GM18909 (cell line): Measurements from ENCODE around the gene SASH3.
A peak's percentile ranks its signal among the peaks of the same experiment; 100 is the strongest.

Experiments used
- ATAC-seq: cut with Tn5 transposase; IDR thresholded peaks from one replicate; pipeline ENCODE4 v1.9.1; 2021; ENCODE audit warnings: mild to moderate bottlenecking; ENCODE audit not compliant: unreplicated experiment, poor library complexity

Gene SASH3

DNA sequence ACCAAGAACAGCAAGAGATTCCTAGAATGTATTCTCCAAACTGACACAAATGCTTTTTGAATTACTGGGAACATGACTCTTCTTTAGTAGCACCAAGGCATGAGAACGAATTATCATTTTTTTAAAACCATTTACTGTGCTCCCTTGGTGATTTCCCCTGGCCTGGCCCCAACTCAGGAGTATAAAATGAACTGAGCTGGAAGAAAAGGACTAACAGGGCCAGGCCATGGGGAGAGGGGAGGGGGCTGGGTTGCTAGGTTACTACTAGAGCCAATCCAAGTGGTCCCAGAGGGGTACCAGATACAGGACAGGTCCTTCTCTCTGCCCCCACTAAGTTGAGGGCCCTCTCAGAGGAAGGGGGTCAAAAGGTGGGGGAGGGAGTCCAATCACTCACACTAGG is 23.1 kb downstream of the SASH3 start:
- ATAC-seq: no peak

DNA sequence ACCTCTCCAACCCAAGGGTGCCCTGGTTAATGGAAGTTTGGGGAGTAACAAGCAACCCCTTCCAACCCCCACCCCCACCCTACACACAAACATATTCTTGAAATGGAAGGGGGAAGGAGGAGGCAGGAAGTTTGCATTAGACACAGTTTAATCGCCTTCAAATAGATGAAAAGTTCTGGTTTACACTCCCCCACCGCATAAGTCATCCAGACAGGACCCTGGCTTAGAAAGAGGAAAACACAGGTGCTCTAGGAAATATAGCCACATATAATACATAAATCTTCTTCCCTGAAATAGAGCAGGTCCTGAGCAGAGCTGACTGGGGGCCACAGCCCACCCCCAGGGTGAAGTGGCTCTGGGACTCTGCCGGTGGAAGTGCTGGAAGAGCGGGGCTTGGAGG is 25.1 kb downstream of the SASH3 start:
- no peak for ATAC-seq

DNA sequence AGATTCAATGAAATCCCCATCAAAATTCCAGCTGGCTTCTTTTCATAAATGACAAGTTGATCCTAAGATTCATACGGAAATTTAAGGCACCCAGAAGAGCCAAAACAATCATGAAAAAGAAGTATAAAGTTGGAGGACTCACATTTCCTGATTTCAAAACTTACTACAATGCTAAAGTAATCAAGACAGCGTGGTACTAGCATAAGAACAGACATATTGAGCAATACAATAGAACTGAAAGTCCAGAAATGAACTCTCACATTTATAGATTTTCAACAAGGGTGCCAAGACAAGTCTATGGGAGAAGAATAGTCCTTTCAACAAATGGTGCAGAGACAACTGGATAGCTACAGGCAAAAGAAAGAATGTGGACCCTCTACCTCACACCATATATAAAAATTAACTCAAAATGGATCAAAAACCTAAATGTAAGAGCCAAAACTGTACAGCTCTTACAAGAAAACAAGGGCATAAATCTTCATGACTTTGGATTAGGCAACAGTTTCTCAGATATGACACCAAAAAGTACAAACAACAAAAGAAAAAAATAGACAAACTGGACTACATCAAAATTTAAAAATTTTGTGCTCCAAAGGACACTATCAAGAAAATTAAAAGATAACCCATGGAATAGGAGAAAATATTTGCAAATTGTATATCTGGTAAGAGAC is 28.5 kb downstream of the SASH3 start:
- no peak for ATAC-seq

DNA sequence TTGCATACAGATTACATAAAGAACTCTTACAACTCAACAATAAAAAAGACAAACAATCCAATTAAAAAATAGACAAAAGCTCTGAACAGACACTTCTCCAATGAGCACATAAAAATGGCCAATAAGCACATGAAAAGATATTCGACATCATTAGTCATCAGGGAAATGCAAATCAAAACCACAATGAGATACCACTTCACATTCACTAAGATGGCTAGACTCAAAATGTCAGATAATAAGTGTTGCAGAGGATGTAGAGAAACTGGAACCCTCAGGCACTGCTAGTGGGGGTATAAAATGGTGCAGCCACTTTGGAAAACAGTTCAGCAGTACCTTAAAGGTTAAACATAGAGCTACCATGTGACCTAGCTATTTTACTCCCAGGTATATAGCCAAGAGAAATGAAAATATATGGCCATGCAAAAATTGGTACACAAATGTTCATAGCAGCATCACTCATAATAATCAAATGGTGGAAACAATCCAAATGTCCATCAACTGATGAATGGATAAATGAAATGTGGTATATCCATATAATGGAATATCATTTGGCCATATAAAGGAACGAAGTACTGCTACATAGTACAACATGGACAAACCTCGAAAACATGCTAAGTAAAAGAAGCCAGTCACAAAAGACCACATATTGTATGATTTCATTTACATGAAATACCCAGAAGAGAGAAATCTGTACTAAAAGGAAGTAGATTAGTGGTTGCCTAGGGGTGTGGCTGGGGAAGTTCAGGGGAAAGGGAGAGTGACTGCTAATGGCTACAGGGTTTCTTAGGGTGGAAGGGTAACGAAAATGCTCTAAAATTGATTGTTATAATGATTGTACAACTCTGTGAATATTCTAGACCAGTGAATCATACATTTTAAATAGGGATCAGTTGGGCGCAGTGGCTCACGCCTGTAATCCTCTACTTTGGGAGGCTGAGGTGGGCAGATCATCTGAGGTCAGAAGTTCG is 29.4 kb downstream of the SASH3 start:
- ATAC-seq: no peak

DNA sequence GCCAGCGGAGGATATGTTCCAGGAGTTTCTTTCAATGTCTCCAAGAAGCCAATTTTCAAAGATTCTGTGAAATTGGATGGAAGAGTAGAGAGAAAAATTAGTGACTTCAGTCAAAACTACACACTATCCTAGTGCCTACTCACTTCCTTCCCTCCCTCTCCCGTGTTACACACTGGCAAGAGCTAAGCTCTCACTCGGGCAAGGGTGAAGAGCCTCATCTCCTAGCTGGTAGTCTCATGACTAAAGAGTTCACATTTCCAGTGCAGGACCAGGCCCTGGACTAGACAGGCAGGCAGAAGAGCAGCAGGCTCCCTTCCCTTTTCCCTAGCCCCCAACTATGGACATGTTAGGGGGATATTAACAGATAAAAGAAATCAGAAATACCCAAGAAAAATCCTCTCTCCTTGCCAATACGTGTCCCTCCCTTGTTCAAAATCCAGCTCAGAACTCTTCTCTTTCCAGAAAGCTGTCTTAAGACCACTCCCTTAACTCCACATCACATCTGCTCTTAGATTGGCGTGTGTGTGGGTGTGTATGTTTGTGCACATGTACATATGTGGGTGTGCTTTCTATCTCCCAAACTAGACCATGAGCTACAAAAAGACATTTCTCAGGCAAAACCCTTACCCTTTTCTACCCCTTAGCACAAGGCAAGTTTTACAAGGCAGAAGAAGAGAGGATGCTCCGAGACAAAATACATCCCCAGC is 34.1 kb downstream of the SASH3 start:
- ATAC-seq: no peak

DNA sequence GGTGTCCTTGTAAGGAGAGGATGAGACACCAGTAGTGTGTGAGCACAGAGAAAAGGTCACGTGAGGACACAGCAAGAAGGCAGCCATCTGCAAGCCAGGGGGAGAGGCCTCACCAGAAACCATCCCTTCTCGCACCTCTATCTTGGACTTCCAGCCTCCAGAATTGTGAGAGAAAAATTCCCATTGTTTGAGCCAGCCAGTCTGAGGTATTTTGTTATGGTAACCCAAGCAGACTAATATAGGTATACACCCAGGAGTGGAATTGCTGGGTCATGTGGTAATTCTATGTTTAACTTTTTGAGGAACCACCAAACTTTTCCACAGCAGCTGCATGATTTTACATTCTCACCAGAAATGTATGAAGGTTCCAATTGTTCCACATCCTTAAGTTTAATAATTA is 38.4 kb downstream of the SASH3 start:
- ATAC-seq: no peak

DNA sequence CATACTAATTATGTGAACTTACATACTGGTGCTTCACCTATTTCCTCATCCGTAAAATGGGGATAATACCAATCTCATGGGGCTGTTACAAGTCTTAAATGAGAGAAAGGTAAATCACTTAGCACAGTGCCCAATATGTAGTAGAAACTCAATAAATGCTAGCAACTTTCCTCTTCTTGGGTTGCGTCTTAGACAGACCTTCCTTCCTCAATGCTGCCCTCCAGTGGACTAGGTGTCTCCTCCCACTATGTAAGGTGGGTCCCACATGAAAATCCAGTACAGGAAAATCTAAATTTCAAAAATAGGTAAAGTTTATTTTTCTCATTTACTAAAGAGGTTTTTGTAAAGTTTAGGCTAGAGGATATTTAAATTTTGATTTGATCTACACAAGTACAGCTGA is 43.4 kb downstream of the SASH3 start:
- peak; percentile 81 for ATAC-seq

DNA sequence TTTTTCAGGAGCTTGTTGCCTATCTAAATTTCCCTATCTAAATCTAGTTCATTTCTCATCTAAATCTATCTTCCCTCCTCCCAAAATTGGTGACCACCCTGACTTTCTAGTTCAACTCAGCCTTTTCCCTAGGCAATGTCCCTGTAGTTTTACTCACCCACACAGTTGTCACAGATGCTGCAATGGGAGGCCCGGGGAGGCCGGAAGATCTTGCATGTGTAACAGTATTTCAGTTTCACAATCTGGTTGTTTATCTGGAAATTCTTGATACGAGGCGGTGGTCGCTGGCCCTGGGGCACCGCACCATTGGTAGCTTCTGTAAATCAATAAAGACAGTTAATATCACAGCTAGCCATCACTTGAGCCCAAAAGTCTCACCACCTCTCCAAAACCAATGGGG is 43.8 kb downstream of the SASH3 start:
- no peak for ATAC-seq

DNA sequence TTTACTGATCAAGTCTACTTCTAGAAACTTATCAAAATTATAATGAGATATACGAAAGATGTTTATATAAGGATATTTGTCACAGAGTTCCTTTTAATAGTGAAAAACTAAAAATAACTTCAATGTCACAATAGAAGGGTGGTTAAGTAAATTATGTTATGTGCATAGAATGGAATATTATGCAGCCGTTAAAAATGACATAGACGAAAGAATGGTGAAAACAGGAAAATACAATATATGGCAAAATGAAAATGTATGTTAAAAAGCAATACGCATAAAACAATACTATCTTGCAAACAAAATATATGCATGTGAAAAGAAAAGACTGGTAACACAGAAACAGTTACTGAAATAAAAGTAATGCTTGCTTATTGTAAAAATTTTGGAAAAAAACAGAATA is 44.9 kb downstream of the SASH3 start:
- ATAC-seq: no peak

DNA sequence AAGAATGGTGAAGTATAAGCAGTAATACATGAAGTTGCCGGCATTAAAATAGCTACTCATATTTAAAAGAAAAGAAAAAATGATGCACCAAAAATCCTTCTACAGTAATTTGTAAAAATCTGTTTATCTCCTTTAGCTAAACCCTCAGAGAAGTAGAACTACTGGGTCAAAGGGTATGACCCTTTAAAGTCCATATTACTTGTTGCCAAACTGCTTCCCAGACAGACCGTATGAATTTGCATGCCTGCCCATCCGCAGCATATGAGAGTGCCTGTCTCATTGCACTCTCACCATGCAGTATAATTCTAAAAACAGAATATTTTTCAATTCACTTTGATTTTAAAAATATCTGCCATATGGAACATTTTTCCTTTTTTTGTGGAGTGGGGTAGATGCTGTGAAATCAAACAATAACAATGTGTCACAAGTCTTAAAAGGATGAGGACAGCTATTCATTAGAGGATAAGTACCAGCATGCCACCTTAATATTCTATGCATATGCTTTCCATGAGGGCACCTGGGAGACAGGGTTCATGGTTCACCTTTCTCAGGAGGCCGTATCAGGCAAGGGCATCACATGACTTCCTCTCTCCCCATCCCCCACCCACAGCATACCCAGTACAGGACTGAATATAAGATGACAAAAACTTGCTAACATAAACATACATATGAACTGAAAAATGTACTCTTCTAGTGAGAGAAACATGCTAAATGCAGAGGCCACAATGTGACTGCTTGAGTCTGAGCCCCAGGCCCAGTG is 46.2 kb downstream of the SASH3 start:
- ATAC-seq: no peak

DNA sequence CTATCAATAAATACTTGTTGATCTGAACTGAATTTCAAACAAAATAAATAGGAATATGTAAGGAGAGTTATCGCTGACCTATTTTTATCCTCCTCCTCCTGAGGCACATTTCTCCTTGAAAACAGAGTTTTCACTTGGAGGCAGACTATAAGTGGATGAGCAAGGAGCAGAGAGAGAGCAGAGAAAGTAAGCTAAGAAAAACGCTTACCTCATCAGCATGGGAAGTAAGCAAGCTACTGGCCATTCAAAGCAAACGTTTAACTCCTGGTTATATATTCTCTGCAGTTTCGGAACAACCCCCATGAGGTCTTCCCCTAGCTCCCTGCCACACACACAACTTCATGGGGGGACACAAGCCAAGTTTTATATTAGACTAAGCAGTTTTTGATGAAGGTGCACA is 50.7 kb downstream of the SASH3 start:
- ATAC-seq: no peak

DNA sequence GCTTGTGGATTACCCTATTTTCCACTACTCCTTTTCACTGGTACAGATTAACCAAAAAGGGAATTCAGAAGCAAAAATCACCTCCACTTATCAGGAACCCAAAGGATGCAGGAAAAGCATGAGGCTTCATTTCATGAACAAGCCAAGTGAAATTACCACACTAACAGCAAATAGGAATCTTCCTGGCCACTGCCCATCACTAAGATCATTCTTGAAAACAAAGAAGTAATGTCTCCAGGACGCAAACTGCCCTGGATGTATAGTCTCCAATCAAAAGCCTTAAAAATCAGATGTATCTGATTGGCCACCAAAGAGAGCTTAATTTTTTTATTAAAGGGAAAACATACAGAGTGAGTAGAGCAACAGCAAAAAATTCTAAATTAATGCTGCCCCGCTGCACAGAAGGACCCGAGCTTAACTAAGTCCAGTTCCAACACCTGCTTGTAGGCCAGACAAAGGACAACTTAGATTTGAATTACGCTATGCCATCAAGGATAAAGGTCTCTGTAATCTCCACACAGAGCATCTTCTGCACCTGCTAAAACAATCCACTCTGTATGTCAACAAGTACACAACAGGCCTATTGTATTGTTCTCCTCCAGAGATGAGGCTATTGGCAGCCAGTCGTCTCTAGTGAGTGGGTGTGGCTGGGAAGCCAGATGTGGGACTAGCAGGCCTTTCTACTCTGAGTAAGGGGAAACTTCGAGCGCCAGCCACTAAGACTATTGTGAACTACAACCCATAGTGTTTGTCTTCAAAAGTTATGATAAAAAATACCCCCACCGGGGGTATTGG is 51.5 kb downstream of the SASH3 start:
- no peak for ATAC-seq

DNA sequence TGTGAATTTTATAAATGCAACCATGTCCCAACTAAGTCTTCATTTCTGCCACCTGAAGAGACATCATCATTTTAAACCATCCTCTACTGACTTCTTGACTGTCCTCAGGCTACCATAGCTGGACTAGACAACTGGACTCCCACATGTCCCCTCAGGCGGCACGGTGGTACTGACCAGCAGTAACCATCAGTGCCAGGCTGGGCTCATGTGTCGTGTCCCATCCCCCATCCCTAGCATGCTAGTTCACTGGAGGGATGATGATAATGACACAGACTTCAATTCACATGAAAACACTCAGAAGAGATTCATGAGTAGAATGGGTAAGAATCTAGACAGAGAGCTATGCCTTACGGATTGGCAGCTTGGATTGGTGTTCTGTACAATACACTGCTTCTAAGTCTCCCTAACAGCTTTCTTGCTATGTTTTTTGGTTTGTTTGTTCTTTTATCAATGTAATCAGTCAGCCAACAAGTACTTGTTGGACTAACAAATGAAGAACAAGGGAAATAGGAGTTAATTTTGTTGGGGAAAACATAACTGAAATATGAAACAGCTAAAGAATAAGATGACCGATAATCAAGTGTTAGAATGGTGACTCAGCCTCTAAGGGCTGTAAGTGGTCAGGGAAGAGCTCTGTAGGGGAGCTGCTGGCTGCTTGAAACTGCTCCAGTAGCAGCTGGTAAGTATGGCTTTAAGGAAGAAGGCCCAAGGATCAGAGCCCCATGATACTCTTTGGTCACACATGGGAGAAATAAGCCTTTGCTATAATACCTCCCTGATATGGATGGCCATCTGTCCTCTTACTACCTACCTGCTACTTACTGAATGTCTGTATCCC is 53.6 kb downstream of the SASH3 start:
- no peak for ATAC-seq

DNA sequence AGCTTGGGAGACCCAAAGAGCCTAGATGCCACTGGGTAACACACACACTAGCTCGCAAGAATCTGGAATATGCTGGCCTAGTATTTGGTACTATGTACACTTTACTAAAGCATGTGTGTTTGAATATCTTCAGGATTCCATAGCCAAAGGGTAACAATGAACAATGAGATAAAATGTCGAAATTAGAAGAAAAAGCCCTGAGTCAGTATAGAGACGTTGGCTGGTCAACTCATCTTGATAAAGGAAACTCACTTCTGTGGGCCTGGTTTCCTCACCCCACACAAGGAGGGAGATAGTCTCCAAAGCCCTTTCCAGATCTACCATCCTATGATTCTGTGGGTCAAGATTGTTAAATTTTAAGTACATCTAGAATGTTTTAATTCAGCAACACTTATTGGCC is 57.1 kb downstream of the SASH3 start:
- no peak for ATAC-seq

DNA sequence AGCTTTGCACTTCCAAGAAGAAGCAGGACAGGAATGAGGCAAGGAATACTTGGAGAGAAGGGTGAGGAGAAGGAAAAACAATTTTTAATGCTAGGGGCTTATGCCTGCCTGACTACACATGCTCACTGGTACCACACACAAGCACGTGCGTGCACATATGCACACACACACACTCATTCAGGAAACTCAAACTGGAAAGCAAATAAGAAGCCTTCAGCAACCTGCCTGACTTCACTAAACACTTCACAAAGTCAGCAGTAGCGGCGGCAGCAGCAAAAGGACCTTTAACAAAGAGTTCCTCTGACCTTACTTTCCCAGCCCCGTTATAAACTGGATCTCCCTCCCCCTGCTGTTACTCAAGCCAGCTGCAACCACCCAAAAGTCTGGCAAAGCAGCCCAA is 60.6 kb downstream of the SASH3 start:
- ATAC-seq: no peak

DNA sequence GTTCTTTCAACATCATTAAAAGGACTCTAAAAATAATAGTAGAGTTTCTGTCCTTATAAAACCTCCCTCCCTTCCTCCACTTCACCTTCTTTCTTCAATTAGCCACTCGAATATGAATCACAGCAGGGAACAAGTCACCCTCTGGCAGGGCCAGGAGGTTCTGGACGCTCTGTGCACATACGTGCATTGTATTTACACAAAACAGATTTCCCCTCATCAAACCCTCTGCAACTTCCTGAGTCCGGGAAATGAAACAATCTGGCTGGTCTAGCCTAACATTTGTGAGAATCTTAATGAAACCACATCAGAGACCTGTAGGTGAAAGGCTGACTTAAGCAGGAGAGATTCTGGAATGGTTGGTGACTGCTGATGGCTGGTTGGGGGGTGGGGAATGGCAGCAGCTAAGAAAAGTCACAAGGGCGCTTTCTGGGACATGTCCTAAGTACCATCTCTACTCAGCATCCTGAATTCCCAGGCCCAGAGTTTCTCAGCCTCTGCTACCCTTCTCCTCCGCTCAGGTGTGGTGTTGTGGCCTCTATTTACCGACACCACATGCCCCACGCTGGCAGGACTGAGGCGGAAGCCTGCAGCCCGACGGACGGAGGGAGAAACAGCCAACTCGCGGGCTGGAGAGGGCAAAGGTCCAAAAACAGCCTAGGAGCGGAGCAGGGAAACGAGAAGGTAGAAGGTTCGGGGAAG is 62.9 kb downstream of the SASH3 start:
- ATAC-seq: no peak

DNA sequence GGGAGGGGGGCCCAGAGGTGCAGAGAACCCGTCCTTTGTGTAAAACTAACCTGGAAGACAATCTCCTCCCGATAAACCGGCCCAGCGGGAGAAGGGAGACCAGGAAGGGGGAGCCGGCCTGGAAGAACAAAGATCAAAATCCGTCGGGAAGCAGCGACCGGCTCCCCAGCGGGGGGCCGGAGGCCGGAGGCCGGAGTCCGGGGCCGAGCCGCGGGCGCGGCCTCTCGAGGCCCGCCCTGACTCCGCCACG is 63.4 kb downstream of the SASH3 start:
- no peak for ATAC-seq

DNA sequence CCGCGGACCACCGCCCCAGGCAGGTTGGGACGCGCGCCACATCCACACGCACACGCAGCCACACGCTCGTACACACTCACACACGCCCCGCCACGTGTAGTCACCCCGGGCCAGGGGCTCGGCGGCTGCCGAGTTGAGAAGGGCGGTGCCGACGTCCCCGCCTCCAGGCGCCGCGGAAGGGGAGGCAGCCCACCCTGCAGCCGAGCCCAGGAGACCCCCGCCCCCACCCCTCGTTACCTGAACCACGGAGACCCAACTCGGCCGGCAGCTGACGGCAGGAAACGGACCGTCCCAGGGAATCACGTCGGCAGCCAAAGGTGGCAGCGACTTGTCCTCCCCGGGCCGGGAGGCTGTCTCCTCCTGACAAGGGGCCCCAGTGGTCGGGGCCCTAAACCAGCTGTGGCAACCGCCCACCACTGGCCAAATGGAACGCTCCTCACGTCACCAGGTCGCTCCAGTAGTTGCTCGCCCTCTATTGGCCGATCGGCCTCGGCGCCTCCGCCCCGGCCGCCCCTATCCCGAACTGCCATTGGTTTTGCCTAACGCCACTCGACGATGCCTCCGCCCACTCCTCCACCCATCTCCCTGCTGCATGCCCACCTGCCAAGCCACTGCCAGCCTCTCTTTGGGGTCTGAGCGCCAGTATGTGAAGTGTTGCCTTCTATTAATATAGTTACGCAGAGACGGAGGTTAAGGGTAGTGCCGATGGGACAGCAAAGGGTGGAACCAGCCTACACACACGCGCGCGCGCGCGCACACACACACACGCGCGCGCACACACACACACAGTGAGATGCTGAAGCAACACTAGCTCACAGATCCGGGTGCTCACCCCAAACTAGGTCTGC is 63.9 kb downstream of the SASH3 start, which contains the start of gene ZDHHC9:
ZDHHC9 (minus strand) TSS at position 428 of the 848 bp plus-strand sequence. CDS start 1,941 bp downstream, outside the sequence.
- ATAC-seq: peak; percentile 97
